AG08395 (cell line): ENCODE results near the gene NELFB.
"Not testable (repeated sequence)": the region's sequence is repeated elsewhere in the genome, so short reads cannot be mapped to it uniquely, and the experiment has no call there.

Experiments
- DNase-seq: peaks from one replicate; pipeline ENCODE4 v3.0.0; 2012; ENCODE audit warnings: mixed read lengths, low spot score

The NELFB gene

GRCh38 chr9:137234758-137235423, 20.2 kb upstream of the NELFB start:
- no peak for DNase-seq

DNA sequence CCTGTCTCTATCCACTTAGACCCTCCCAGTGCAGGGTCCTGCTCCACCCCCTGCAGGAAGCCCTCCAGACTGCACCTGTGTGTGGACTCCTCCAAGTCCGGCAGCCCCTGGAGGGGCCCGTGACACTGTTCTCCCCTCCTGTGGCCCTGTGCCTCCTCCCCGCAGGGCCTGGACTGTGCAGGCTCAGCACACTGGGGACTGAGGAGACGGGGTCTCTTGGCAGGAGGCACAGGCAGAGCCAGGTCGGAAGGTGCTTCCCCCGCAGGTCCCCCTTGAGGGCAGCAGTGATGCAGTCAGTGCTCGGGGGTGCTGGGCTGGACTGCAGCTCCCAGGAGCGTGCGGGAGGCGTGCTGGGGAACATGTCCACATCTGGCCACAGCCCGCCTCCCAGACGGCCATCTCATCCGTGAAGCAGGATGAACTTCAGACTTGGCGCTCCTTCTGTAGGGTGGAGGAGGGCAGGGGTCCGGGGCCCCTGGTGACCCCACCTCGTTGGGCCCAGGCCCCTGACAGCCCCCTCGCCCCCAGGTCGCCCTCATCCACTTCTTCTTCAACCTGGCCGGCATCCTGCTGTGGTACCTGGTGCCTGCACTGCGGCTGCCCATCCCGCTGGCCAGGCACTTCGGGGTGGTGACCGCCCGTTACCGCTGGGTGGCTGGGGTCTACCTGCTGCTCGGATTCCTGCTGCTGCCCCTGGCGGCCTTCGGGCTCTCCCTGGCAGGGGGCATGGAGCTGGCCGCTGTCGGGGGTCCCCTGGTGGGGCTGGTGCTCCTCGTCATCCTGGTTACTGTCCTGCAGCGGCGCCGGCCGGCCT, 19.5 kb upstream of the NELFB start:
- DNase-seq = no peak

- peak; percentile 91 for DNase-seq
Measured at GRCh38 chr9:137236238-137236935, 18.7 kb upstream of the NELFB start.

DNA sequence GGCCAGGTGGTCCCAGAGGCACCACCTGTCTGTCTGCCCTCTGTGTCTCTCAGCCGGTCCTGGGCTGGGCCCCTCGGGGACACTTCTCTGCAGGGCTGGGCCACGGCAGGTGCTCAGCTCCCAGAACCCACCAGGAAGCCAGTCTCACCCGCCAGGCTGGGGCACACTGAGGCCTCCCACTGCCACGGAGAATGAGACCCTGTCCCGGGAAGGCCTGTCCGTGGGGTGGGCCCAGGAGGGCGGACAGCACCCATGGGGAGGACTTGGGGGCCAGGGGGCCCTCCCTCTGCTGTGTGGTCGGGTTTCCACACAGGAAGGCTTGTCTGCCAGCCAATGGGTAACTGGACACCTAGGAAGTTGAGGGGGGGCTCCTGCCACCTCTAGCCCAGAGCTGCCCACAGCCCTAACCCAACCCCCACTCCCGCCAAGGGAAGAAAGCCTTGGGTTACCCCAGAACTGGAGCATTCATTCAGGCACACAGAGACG, 18.1 kb upstream of the NELFB start:
- DNase-seq = no peak

- DNase-seq = no peak
Measured at GRCh38 chr9:137237759-137238726, 17.1 kb upstream of the NELFB start.

DNA sequence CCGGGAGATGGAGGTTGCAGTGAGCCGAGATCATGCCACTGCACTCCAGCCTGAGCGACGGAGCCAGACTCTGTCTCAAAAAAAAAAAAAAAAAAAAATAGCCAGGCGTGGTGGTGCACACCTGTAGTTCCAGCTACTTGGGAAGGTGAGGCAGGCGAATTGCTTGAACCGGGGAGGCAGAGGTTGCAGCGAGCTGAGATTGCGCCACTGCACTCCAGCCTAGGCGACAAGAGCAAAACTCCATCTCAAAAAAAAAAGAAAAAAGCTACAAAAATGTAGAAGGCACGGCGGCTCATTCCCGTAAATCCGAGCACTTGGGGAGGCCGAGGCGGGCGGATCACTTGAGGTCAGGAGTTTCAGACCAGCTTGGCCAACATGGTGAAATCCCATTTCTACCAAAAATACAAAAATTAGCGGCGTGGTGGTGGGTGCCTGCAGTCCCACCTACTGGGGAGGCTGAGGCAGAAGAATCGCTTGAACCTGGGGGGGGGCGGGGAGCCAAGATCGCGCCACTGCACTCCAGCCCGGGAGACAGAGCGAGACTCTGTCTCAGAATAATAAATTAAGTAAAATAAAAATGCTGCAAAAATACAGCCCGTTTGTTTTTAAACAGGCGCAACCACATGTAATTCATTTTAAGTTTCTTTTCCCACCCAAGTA, 15.5 kb upstream of the NELFB start:
- DNase-seq = not testable (repeated sequence)

DNA sequence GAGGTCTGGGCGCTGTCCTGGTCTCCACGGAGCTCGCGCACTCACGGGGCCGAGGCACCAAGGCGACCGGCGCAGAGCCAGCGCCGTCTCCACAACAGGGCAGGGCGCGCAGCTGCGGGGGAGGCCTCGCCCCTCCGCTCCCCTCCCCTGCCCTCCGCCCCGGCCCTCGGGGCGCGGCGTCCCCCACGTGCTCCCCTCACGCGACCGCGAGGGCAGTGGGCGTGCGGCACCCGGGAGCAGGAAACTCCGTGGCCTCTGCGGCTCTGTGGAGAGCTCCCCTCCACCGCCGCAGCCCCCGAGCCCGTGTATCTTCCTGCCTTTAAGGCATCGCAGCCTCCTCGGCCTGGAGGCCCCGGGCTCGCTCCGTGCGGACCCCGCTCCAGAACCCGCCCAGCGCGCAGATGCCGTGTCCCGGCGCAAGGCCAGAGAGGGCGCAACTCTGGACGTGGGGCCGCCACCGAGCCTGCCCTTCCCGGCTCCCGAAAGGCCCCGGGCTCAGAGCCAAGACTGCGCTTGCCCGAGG, 14.7 kb upstream of the NELFB start:
- DNase-seq = peak; percentile 81

DNA sequence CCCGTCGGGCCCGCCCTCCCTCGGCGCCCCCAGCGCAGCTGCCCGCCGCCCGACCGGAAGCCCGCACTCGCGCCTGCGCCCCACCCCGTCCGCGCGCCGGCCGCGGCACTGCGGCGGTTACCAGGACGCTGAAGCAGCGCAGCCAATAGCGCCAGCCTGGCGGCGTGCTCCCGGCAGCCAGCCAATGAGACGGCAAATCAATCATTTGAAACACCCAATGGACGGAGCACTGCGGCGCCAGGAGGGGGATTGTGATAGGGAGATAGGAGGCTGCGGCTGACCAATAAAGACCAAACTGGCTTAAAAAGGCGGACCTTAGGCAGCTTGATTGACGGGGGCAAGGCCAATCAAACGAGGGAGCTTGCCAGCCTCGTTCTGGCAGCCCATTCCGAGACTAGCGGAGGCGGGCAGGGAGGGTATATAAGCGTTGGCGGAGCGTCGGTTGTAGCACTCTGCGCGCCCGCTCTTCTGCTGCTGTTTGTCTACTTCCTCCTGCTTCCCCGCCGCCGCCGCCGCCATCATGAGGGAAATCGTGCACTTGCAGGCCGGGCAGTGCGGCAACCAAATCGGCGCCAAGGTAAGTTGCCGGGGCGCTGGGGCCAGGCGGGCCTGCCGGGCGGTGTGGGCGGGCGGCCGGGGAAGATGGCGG, 14.2 kb upstream of the NELFB start, which contains the start of gene TUBB4B:
TSS of gene TUBB4B (plus strand) at position 447 of the 649 bp plus-strand sequence. CDS start at position 521, 74 bp downstream.
- peak; percentile 100 for DNase-seq

- DNase-seq = peak; percentile 73
Measured at GRCh38 chr9:137241490-137242268, 13.4 kb upstream of the NELFB start.

GRCh38 chr9:137242269-137243203, 12.6 kb upstream of the NELFB start:
- no peak for DNase-seq

- not testable (repeated sequence) for DNase-seq
Measured at GRCh38 chr9:137243266-137243625, 11.9 kb upstream of the NELFB start.

DNA sequence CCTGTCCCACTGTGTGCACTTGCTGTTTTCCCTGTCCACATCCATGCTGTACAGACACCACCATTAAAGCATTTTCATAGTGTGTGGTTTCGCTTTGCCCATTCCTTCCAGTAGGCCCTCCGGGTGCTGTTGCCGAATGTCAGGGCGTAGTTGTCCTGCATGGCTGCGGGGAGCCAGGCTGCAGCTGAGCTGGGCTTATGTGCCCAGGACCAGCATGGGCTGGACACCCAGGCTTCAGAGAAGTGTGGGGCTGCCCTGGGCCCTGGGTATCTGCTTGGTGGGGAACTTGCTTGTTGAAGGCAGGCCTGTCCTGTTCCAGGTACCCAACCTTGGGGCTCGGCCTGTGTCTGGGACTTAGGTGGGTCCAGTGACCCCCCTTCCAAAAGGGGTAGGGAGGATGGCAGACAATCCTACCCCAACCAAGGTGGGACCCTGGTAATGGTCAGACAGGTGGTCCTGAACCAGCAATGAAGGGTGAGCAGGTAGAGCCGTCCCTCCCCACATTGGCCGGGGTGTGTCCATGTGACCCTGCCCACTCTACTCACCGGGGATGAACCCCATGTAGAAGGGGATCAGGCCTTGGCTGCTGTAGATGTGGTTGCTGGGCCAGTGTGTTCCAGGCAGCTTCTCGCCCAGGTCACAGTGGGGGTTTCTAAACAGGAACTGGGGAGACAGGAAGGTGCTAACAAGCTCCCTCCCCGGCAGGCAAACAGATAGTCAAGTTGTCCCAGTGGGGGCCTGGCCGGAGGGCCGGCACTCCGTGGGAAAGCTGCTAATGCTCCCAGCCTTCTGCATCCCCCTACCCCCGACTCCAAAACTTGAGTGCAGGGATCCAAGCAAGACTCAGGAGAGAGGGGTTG, 11.3 kb upstream of the NELFB start:
- DNase-seq = no peak

DNA sequence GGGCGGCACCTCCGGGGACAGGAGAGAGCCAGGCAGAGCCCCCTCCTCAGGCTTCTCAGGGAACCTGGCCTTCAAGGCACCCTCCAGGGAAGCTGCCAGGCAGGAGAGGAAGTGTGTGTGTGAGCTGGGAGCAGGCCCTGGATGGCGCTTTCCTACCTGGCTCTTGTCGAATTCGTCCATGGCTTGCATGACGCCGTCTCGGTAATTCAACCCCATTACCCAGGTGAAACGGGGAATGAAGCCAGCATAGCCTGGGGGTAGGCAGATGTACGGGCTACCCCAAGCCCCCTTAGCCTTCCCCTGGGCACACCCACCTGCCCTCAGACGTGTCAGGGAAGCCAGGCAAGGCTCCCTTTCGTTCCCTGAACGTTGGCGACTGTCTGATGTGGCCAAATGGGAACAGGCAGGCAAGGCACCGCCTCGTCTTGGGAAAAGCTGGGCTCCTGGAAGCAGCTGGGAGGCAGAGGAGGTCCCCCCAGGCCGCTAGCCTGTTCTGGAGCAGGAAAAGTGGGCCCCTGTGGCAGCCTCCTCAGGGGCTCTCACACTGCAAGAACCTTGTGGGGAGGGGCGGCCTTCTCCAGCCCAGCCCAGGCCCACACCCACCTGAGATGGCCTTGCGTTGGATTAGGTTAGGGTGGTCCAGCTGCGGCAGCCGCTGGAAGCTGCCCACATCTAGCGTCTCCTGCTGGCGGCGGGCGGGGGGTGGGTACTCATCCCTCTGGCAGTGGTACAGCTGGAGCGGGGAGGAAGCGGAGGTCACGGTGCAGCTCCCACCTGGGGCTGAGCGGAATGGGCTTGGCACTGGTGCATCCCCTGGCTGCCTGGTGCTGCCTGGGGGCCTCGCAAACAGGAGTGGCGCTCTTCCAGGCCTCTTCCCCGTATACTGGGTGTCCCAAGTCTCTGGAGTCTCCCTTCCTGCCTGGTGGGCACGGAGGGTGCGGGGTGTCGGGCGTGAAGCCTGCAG, 10.4 kb upstream of the NELFB start:
- no peak for DNase-seq

- no peak for DNase-seq
Measured at GRCh38 chr9:137245450-137246421, 9.4 kb upstream of the NELFB start.
